HepG2 (cell line): ENCODE measurements around the gene HAUS2. TPM values are rescaled to one million over a fixed set of nuclear protein-coding genes. Genes with fewer than 3 reads are reported as not detected.

Experiments
- ATAC-seq: fragments of 200-7000 bp; cut with Tn5 transposase; 3 replicates; pipeline ENCODE4 v1.9.1; 2020; ENCODE audit warnings: mild to moderate bottlenecking, moderate library complexity
- BruUV-seq: library from RNA; stranded (reverse); fragments of 400-500 nt; replicated peaks from 2 replicates; lab custom pipeline; 2021; lab: Mats Ljungman, UMichigan
- CTCF ChIA-PET: fragments of 300-600 bp; formaldehyde crosslinking; extraction: SDS; loops from one replicate; lab custom pipeline; 2021; ENCODE audit warnings: low total read pairs, inconsistent platforms, low intra/inter-chr PET ratio; lab: Yijun Ruan, JAX
- POLR2A ChIA-PET: fragments of 350-600 bp; sonication (Branson Sonifier 250); formaldehyde crosslinking; loops from one replicate; lab custom pipeline; 2020; ENCODE audit warnings: antibody characterized with exemption, inconsistent platforms; lab: Yijun Ruan, JAX
- DNase-seq: peaks from one replicate; pipeline ENCODE4 v3.0.0-alpha.2; 2015; ENCODE audit warnings: low spot score
- FAIRE-seq: peaks from 3 replicates; lab custom pipeline; 2011; peaks lifted over from hg19 to GRCh38; lab: Jason Lieb, UNC
- H2AFZ ChIP-seq: one replicate; pipeline ENCODE4 v1.6.1; 2011; ENCODE audit warnings: low read length, inconsistent platforms
- H3K27ac ChIP-seq: fragments of 300-600 bp; 3 replicates; pipeline ENCODE4 v1.8.0; 2011; ENCODE audit warnings: mixed run types, mild to moderate bottlenecking, mixed read lengths, low read length, inconsistent platforms; ENCODE audit not compliant: insufficient read depth; ENCODE audit errors: extremely low read length
- H3K27me3 ChIP-seq, 2 experiments: fragments of 200-600 bp in 1 of 2; 2 replicates in 1 of 2; 3 replicates in 1 of 2; pipeline versions ENCODE4 v1.6.0 to v1.8.0; 2011; ENCODE audit warnings: low read length in 2 of 2, mild to moderate bottlenecking in 2 of 2, moderate library complexity in 2 of 2, inconsistent platforms in 1 of 2; ENCODE audit not compliant: insufficient read depth in 2 of 2, control insufficient read depth in 1 of 2
- H3K36me3 ChIP-seq, 2 experiments: fragments of 200-600 bp in 1 of 2; replicated peaks in 1 of 2; 2 replicates in 1 of 2; 3 replicates in 1 of 2; pipeline versions ENCODE4 v1.5.1 to v1.8.0; 2011; ENCODE audit warnings: low read length in 2 of 2, inconsistent platforms in 1 of 2; ENCODE audit not compliant: insufficient read depth in 2 of 2, control insufficient read depth in 1 of 2
- H3K4me1 ChIP-seq: 2 replicates; pipeline ENCODE4 v1.5.1; 2012; ENCODE audit warnings: low read length, inconsistent platforms; ENCODE audit not compliant: insufficient read depth
- H3K4me2 ChIP-seq: 2 replicates; pipeline ENCODE4 v1.6.0; 2011; ENCODE audit warnings: low read depth, low read length, inconsistent platforms
- H3K4me3 ChIP-seq, 3 experiments: fragments of 200-600 bp in 1 of 3; sonication (generic), shearing (Covaris generic) in 1 of 3; replicated peaks in 1 of 3; 2 replicates each; pipeline ENCODE4 v1.5.1; 2011 to 2016; ENCODE audit warnings: low read length in 3 of 3, inconsistent platforms in 2 of 3, low read depth in 2 of 3, mild to moderate bottlenecking in 2 of 3, control low read depth in 1 of 3, mixed read lengths in 1 of 3; ENCODE audit not compliant: insufficient read depth in 1 of 3
- H3K79me2 ChIP-seq: one replicate; pipeline ENCODE4 v1.6.1; 2011; ENCODE audit warnings: low read length, inconsistent platforms; ENCODE audit not compliant: insufficient read depth
- H3K9ac ChIP-seq: 2 replicates; pipeline ENCODE4 v1.6.0; 2011; ENCODE audit warnings: mild to moderate bottlenecking, low read depth, low read length, inconsistent platforms; ENCODE audit not compliant: insufficient read depth
- H3K9me3 ChIP-seq: 2 replicates; pipeline ENCODE4 v1.5.1; 2012; ENCODE audit warnings: mild to moderate bottlenecking, low read length
- H4K20me1 ChIP-seq: 2 replicates; pipeline ENCODE4 v1.6.0; 2011; ENCODE audit warnings: inconsistent platforms, mild to moderate bottlenecking, low read length, moderate library complexity; ENCODE audit not compliant: insufficient read depth
- CEBPB ChIP-seq: IDR thresholded peaks from 2 replicates; pipeline ENCODE4 v1.6.1; 2011; ENCODE audit warnings: low read depth, low read length, improper control_type of control experiment, borderline replicate concordance
- EHMT2 ChIP-seq: fragments of 200-600 bp; sonication (generic); IDR thresholded peaks from 2 replicates; pipeline ENCODE4 v1.7.0; 2017; ENCODE audit warnings: antibody characterized with exemption, low read depth, low read length, borderline replicate concordance
- ETS1 ChIP-seq: sonication (generic); formaldehyde crosslinking; IDR thresholded peaks from 2 replicates; pipeline ENCODE4 v1.4.0; 2020; ENCODE audit warnings: missing genetic modification reagents
- FOXA3 ChIP-seq: IDR thresholded peaks from 2 replicates; pipeline ENCODE4 v1.6.1; 2016; ENCODE audit warnings: missing genetic modification reagents, missing compliant biosample characterization
- MYC ChIP-seq: sonication (generic); formaldehyde crosslinking; IDR thresholded peaks from 2 replicates; pipeline ENCODE4 v1.9.0; 2021; ENCODE audit warnings: missing genetic modification reagents, borderline replicate concordance
- MYPOP ChIP-seq: sonication (generic); formaldehyde crosslinking; IDR thresholded peaks from 2 replicates; pipeline ENCODE4 v1.8.1; 2023; ENCODE audit warnings: mild to moderate bottlenecking, moderate library complexity, missing genetic modification reagents
- NCOR1 ChIP-seq: fragments of 200-600 bp; sonication (generic); IDR thresholded peaks from 2 replicates; pipeline ENCODE4 v1.7.0; 2017; ENCODE audit warnings: antibody characterized with exemption, low read length, borderline replicate concordance
- NKX3-1 ChIP-seq: sonication (generic); formaldehyde crosslinking; IDR thresholded peaks from 2 replicates; pipeline ENCODE4 v1.5.0; 2020; ENCODE audit warnings: missing genetic modification reagents
- NPAS2 ChIP-seq: sonication (generic); formaldehyde crosslinking; IDR thresholded peaks from 2 replicates; pipeline ENCODE4 v1.8.0; 2022; ENCODE audit warnings: mild to moderate bottlenecking, missing genetic modification reagents, borderline replicate concordance
- SATB2 ChIP-seq: sonication (generic); formaldehyde crosslinking; IDR thresholded peaks from 2 replicates; pipeline ENCODE4 v1.5.0; 2020; ENCODE audit warnings: missing genetic modification reagents
- THYN1 ChIP-seq: sonication (generic); formaldehyde crosslinking; IDR thresholded peaks from 2 replicates; pipeline ENCODE4 v1.8.1; 2023; ENCODE audit warnings: low read depth, mild to moderate bottlenecking, moderate library complexity, missing genetic modification reagents, borderline replicate concordance
- ZMYM3 ChIP-seq: sonication (generic); formaldehyde crosslinking; IDR thresholded peaks from 2 replicates; pipeline ENCODE4 v1.5.1; 2020; ENCODE audit warnings: mild to moderate bottlenecking, missing genetic modification reagents
- ZNF205 ChIP-seq: IDR thresholded peaks from 2 replicates; pipeline ENCODE4 v1.6.1; 2018; ENCODE audit warnings: missing biosample characterization, missing genetic modification reagents
- ZNF260 ChIP-seq: sonication (generic); formaldehyde crosslinking; IDR thresholded peaks from 2 replicates; pipeline ENCODE4 v1.4.0; 2020; ENCODE audit warnings: missing genetic modification reagents, low read depth, mild to moderate bottlenecking, borderline replicate concordance
- ZNF446 ChIP-seq: sonication (generic); formaldehyde crosslinking; IDR thresholded peaks from 2 replicates; pipeline ENCODE4 v1.5.0; 2020; ENCODE audit warnings: mild to moderate bottlenecking, missing genetic modification reagents
- WGBS: methylation state at CpG from one replicate; pipeline ENCODE4 v1.1.6; 2017; ENCODE audit warnings: low lambda C conversion rate; 5-methylcytosine and 5-hydroxymethylcytosine counted together
- in situ Hi-C: cut with HindIII; loops from 2 replicates; pipeline ENCODE4 v1.10.0; 2017; ENCODE audit warnings: low pct_unique_long_range_greater_than_20kb; ENCODE audit not compliant: extremely low pct_ligation_motif_present
- intact Hi-C: fragments of 100-400 bp; cut with micrococcal nuclease; formaldehyde crosslinking; loops from one replicate; pipeline ENCODE4 v1.10.0; 2022; ENCODE audit not compliant: unreplicated experiment
- polyA plus RNA-seq, 8 experiments: library from polyadenylated mRNA; depleted of rRNA in 3 of 8; stranded (reverse) in 7 of 8; unstranded in 1 of 8; fragments of >200 nt; fragmentation: Illumina TruSeq in 4 of 8; extraction: Trizol in 4 of 8; gene quantifications; 2 replicates each; pipeline versions ENCODE4 v1.2.1 to v1.2.3, GENCODE V29; 2011 to 2016; ENCODE audit warnings: low read depth in 4 of 8, missing spikeins in 1 of 8, mixed read lengths in 1 of 8; ENCODE audit not compliant: insufficient read depth in 1 of 8
- total RNA-seq, 5 experiments: library from RNA; depleted of rRNA; stranded (reverse); fragments of >200 nt; fragmentation: Illumina TruSeq; extraction: Trizol; gene quantifications; 2 replicates each; pipeline ENCODE4 v1.2.3, GENCODE V29; 2016; ENCODE audit warnings: low read depth in 1 of 5
- TF ChIP-seq, protein P1 (sequence below): sonication (generic); formaldehyde crosslinking; IDR thresholded peaks from 2 replicates; pipeline ENCODE4 v1.5.0; 2020; ENCODE audit warnings: mild to moderate bottlenecking, missing genetic modification reagents
- TF ChIP-seq, protein P2 (sequence below): sonication (generic); formaldehyde crosslinking; conservative IDR thresholded peaks from 2 replicates; pipeline ENCODE4 v1.5.0; 2020; ENCODE audit warnings: missing genetic modification reagents

The HAUS2 gene
- total and polyA plus RNA-seq, 2 of the 13 experiments (the other 11 are each of a cell fraction or from before 2014, with no cell fraction given) = 11.6 to 32.9 TPM

GRCh38 chr15:42602501-42602900 is 53.9 kb downstream of the HAUS2 start:
- in situ Hi-C loops (no loop called here), intact Hi-C loops (no loop called here)
- no TSS peak for BruUV-seq
- Histone ChIP-seq H3K27ac (peak overlapping the region; percentile 8), H4K20me1 (no peaks in the 10 kb centered on the region), H2AFZ (no peak overlapping the region), H3K9me3 (no peaks in the 10 kb centered on the region), H3K27me3 (no peaks in the 10 kb centered on the region), H3K79me2 (no peaks in the 10 kb centered on the region), H3K4me1 (peaks cover 11% of the 10 kb centered on the region), H3K4me2 (no peak overlapping the region), H3K4me3 (no peak overlapping the region), H3K36me3 (no peaks in the 10 kb centered on the region), H3K9ac (no peak overlapping the region)
- FAIRE-seq (peak; percentile 66), DNase-seq (peak; percentile 24), ATAC-seq (peak; percentile 71)
- 44% methylated on average over 3 of the region's 3 CpGs for WGBS
- ChIA-PET CTCF (no interaction called here), POLR2A (interaction anchor here (0.6 to 1.0 kb wide), 2 partner anchors 27 to 63 kb away, joined by 3 read pairs; partner anchors contain the start of gene STARD9)
- TF ChIP-seq NKX3-1 (CRISPR knock-in tag) = no peak
- no peak for TF ChIP-seq ETS1 (CRISPR knock-in tag)
- TF ChIP-seq ZNF260 (CRISPR knock-in tag) = no peak
- TF ChIP-seq MYPOP (CRISPR knock-in tag) = no peak
- TF ChIP-seq NCOR1 = no peak
- TF ChIP-seq ZMYM3 (CRISPR knock-in tag) = no peak
- no peak for TF ChIP-seq ZNF446 (CRISPR knock-in tag)
- no peak for TF ChIP-seq THYN1 (CRISPR knock-in tag)
- TF ChIP-seq, protein P1, sequence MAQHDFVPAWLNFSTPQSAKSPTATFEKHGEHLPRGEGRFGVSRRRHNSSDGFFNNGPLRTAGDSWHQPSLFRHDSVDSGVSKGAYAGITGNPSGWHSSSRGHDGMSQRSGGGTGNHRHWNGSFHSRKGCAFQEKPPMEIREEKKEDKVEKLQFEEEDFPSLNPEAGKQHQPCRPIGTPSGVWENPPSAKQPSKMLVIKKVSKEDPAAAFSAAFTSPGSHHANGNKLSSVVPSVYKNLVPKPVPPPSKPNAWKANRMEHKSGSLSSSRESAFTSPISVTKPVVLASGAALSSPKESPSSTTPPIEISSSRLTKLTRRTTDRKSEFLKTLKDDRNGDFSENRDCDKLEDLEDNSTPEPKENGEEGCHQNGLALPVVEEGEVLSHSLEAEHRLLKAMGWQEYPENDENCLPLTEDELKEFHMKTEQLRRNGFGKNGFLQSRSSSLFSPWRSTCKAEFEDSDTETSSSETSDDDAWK = no peak
- TF ChIP-seq NPAS2 (CRISPR knock-in tag) = no peak
- TF ChIP-seq ZNF205 (CRISPR knock-in tag) = no peak
- TF ChIP-seq, protein P2, sequence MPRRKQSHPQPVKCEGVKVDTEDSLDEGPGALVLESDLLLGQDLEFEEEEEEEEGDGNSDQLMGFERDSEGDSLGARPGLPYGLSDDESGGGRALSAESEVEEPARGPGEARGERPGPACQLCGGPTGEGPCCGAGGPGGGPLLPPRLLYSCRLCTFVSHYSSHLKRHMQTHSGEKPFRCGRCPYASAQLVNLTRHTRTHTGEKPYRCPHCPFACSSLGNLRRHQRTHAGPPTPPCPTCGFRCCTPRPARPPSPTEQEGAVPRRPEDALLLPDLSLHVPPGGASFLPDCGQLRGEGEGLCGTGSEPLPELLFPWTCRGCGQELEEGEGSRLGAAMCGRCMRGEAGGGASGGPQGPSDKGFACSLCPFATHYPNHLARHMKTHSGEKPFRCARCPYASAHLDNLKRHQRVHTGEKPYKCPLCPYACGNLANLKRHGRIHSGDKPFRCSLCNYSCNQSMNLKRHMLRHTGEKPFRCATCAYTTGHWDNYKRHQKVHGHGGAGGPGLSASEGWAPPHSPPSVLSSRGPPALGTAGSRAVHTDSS (CRISPR knock-in tag) = no peak
- TF ChIP-seq FOXA3 (CRISPR knock-in tag) = peak; percentile 60
- TF ChIP-seq MYC (CRISPR knock-in tag) = no peak
- no peak for TF ChIP-seq SATB2 (CRISPR knock-in tag)
- no peak for TF ChIP-seq EHMT2
- peak; percentile 48; the same call in 1 of the 2 replicates for TF ChIP-seq CEBPB
